GM12892 (cell line): ENCODE data around the gene MPHOSPH10.

Experiments
- POLR2A ChIP-seq: IDR thresholded peaks from 2 replicates; pipeline ENCODE4 v1.6.1; 2011; ENCODE audit warnings: low read depth, low read length, control low read depth
- POLR2AphosphoS5 ChIP-seq: IDR thresholded peaks from 2 replicates; pipeline ENCODE4 v1.6.1; 2011; ENCODE audit warnings: low read depth, low read length, control low read depth

GRCh38 chr2:71136174-71136573 lies 5.7 kb downstream of the MPHOSPH10 start:
- TF ChIP-seq POLR2A = no peak
- TF ChIP-seq POLR2AphosphoS5 = no peak
